Type B pancreatic cell (in vitro differentiated cells): ENCODE measurements around the gene KCTD16. TPM values are rescaled to one million over a fixed set of nuclear protein-coding genes. Genes with fewer than 3 reads are reported as not detected.

Source experiments
- DNase-seq: peaks from one replicate; pipeline ENCODE4 v3.0.0; 2021; ENCODE audit warnings: mixed read lengths; ENCODE audit not compliant: unreplicated experiment; ENCODE audit errors: extremely low spot score
- H3K27ac Mint-ChIP-seq: 2 replicates; pipeline ENCODE4 v1.8.0; 2021; ENCODE audit warnings: mild to moderate bottlenecking, mixed read lengths
- H3K27me3 Mint-ChIP-seq: 2 replicates; pipeline ENCODE4 v1.8.0; 2021; ENCODE audit warnings: mixed read lengths
- H3K36me3 Mint-ChIP-seq: 2 replicates; pipeline ENCODE4 v1.8.0; 2021; ENCODE audit warnings: mixed read lengths
- H3K4me1 Mint-ChIP-seq: one replicate; pipeline ENCODE4 v1.8.0; 2021; ENCODE audit warnings: mixed read lengths; ENCODE audit not compliant: unreplicated experiment
- H3K4me3 Mint-ChIP-seq: 2 replicates; pipeline ENCODE4 v1.8.0; 2021; ENCODE audit warnings: mild to moderate bottlenecking, mixed read lengths
- H3K9me3 Mint-ChIP-seq: 2 replicates; pipeline ENCODE4 v1.8.0; 2021; ENCODE audit warnings: mixed read lengths
- CTCF ChIP-seq: fragments of 200-600 bp; sonication (generic); conservative IDR thresholded peaks from 2 replicates; pipeline ENCODE4 v1.5.0; 2021; ENCODE audit warnings: antibody characterized with exemption, mild to moderate bottlenecking
- total RNA-seq: library from RNA; stranded (reverse); gene quantifications from 2 replicates; pipeline ENCODE4 v1.2.1, GENCODE V29; 2021; ENCODE audit warnings: low replicate concordance

Gene KCTD16
- total RNA-seq, 1 donor from 2014 or later, result 3.0 TPM

GRCh38 chr5:144310621-144311020 lies 139.9 kb downstream of the KCTD16 start:
- peaks cover 7% of the 10 kb centered on the region for H3K27me3 Mint-ChIP-seq
- H3K9me3 Mint-ChIP-seq, result peaks cover 4% of the 10 kb centered on the region
- H3K4me3 Mint-ChIP-seq, result no peak overlapping the region
- no peaks in the 10 kb centered on the region for H3K36me3 Mint-ChIP-seq
- H3K27ac Mint-ChIP-seq, result no peak overlapping the region
- TF ChIP-seq CTCF, result no peak
- no peak for DNase-seq
- H3K4me1 Mint-ChIP-seq, result peaks cover 5% of the 10 kb centered on the region

- peaks cover 7% of the 10 kb centered on the region for H3K27me3 Mint-ChIP-seq
- peaks cover 4% of the 10 kb centered on the region for H3K9me3 Mint-ChIP-seq
- TF ChIP-seq CTCF, result no peak
- no peak overlapping the region for H3K27ac Mint-ChIP-seq
- peaks cover 5% of the 10 kb centered on the region for H3K4me1 Mint-ChIP-seq
- no peaks in the 10 kb centered on the region for H3K36me3 Mint-ChIP-seq
- DNase-seq, result no peak
- H3K4me3 Mint-ChIP-seq, result no peak overlapping the region
These were observed 142.6 kb downstream of the KCTD16 start for GRCh38 chr5:144313147-144313726.

GRCh38 chr5:144315026-144315425 lies 144.4 kb downstream of the KCTD16 start:
- no peaks in the 10 kb centered on the region for H3K4me1 Mint-ChIP-seq
- no peak overlapping the region for H3K4me3 Mint-ChIP-seq
- H3K9me3 Mint-ChIP-seq, result no peaks in the 10 kb centered on the region
- TF ChIP-seq CTCF, result no peak
- H3K27ac Mint-ChIP-seq, result no peak overlapping the region
- peaks cover 4% of the 10 kb centered on the region for H3K27me3 Mint-ChIP-seq
- no peak for DNase-seq
- no peaks in the 10 kb centered on the region for H3K36me3 Mint-ChIP-seq

- TF ChIP-seq CTCF, result no peak
- DNase-seq, result no peak
- no peaks in the 10 kb centered on the region for H3K4me1 Mint-ChIP-seq
- H3K27ac Mint-ChIP-seq, result no peak overlapping the region
- peaks cover 4% of the 10 kb centered on the region for H3K27me3 Mint-ChIP-seq
- no peak overlapping the region for H3K4me3 Mint-ChIP-seq
- H3K36me3 Mint-ChIP-seq, result no peaks in the 10 kb centered on the region
- H3K9me3 Mint-ChIP-seq, result no peaks in the 10 kb centered on the region
These were observed 145.4 kb downstream of the KCTD16 start for GRCh38 chr5:144315994-144316634.

- Mint-ChIP-seq H3K27me3 (no peaks in the 10 kb centered on the region), H3K36me3 (no peaks in the 10 kb centered on the region)
- no peak for DNase-seq
These were observed 147.3 kb downstream of the KCTD16 start for GRCh38 chr5:144318011-144318410.

More at GRCh38 chr5:144318011-144318410, 147.3 kb downstream of the KCTD16 start:
- Mint-ChIP-seq H3K27ac (no peak overlapping the region), H3K4me1 (no peaks in the 10 kb centered on the region), H3K4me3 (no peak overlapping the region), H3K9me3 (no peaks in the 10 kb centered on the region)
- no peak for TF ChIP-seq CTCF
